Activated CD4-positive, alpha-beta T cell treated with anti-CD3 and anti-CD28 coated beads for 36 hours (primary cell): ENCODE data around the gene SRMS. TPM values are rescaled to one million over a fixed set of nuclear protein-coding genes. Genes with fewer than 3 reads are reported as not detected.
A peak's percentile ranks its signal among the peaks of the same experiment; 100 is the strongest.
"Not testable (repeated sequence)": the region's sequence is repeated elsewhere in the genome, so short reads cannot be mapped to it uniquely, and the experiment has no call there.

Experiments used
- ATAC-seq: fragments of 200-7000 bp; cut with Tn5 transposase; one replicate; pipeline ENCODE4 v1.10.0; 2021; ENCODE audit warnings: mild to moderate bottlenecking, moderate library complexity
- CTCF ChIA-PET: fragments of 350-600 bp; sonication (Branson Sonifier 250); formaldehyde crosslinking; loops from one replicate; lab custom pipeline; 2021; ENCODE audit warnings: antibody characterized with exemption; lab: Charles Lee
- POLR2A ChIA-PET: fragments of 350-600 bp; sonication (Branson Sonifier 250); formaldehyde crosslinking; loops from one replicate; lab custom pipeline; 2021; ENCODE audit warnings: antibody characterized with exemption, inconsistent platforms; lab: Charles Lee
- DNase-seq: peaks from one replicate; pipeline ENCODE4 v3.0.0-alpha.2; 2020
- H3K27ac Mint-ChIP-seq: one replicate; pipeline ENCODE4 v1.8.0; 2021; ENCODE audit warnings: mixed read lengths
- H3K27me3 Mint-ChIP-seq: one replicate; pipeline ENCODE4 v1.8.0; 2021; ENCODE audit warnings: mixed read lengths
- H3K36me3 Mint-ChIP-seq: one replicate; pipeline ENCODE4 v1.8.0; 2021; ENCODE audit warnings: low read depth, mixed read lengths
- H3K4me1 Mint-ChIP-seq: one replicate; pipeline ENCODE4 v1.8.0; 2021; ENCODE audit warnings: mixed read lengths
- H3K4me3 Mint-ChIP-seq: one replicate; pipeline ENCODE4 v1.8.0; 2021; ENCODE audit warnings: mild to moderate bottlenecking, moderate library complexity, mixed read lengths
- H3K9me3 Mint-ChIP-seq: one replicate; pipeline ENCODE4 v1.8.0; 2021; ENCODE audit warnings: low read depth, mixed read lengths
- intact Hi-C, 2 experiments: fragments of 100-400 bp; cut with DNase I in 1 of 2; cut with micrococcal nuclease in 1 of 2; formaldehyde crosslinking; loops; one replicate each; pipeline versions ENCODE4 v1.14.2 to v1.15.1; 2022 to 2024; cut with DNase I, micrococcal nuclease
- total RNA-seq, 2 experiments: library from RNA; stranded (reverse); gene quantifications; one replicate each; pipeline ENCODE4 v1.2.3, GENCODE V29; 2021

SRMS gene
- total RNA-seq, 2 experiments from 2014 or later = not detected

GRCh38 chr20:63517376-63518309 lies 29.9 kb downstream of the SRMS start:
- ChIA-PET CTCF (no interaction called here), POLR2A (no interaction called here)
- ATAC-seq (no peak), DNase-seq (no peak)
- H3K4me1 Mint-ChIP-seq = peaks cover 11% of the 10 kb centered on the region
- no peak overlapping the region for H3K4me3 Mint-ChIP-seq
- H3K27me3 Mint-ChIP-seq = peaks cover 13% of the 10 kb centered on the region
- no peak overlapping the region for H3K27ac Mint-ChIP-seq
- intact Hi-C loops = no loop called here
- peaks cover 15% of the 10 kb centered on the region for H3K36me3 Mint-ChIP-seq
- peaks cover 12% of the 10 kb centered on the region for H3K9me3 Mint-ChIP-seq

GRCh38 chr20:63514520-63514919 lies 33.0 kb downstream of the SRMS start:
- H3K4me3 Mint-ChIP-seq, H3K4me1 Mint-ChIP-seq, CTCF ChIA-PET, ATAC-seq, intact Hi-C loops, H3K36me3 Mint-ChIP-seq, H3K27ac Mint-ChIP-seq, DNase-seq: not testable (repeated sequence)
- H3K27me3 Mint-ChIP-seq = peaks cover 24% of the 10 kb centered on the region
- H3K9me3 Mint-ChIP-seq = peaks cover 12% of the 10 kb centered on the region
- POLR2A ChIA-PET = interaction anchor here (0.6 kb wide), 1 partner anchor 24 kb away, joined by 7 read pairs; no protein-coding TSS in a partner anchor

- peaks cover 12% of the 10 kb centered on the region for H3K9me3 Mint-ChIP-seq
- H3K4me1 Mint-ChIP-seq = peaks cover 1% of the 10 kb centered on the region
- CTCF ChIA-PET = no interaction called here
- DNase-seq = no peak
- H3K27ac Mint-ChIP-seq = no peak overlapping the region
- no peak for ATAC-seq
- H3K36me3 Mint-ChIP-seq = peaks cover 4% of the 10 kb centered on the region
- H3K27me3 Mint-ChIP-seq = peaks cover 29% of the 10 kb centered on the region
- POLR2A ChIA-PET = no interaction called here
- H3K4me3 Mint-ChIP-seq = no peak overlapping the region
- intact Hi-C loops = no loop called here
Measured at GRCh38 chr20:63513207-63513606, 34.3 kb downstream of the SRMS start.

- intact Hi-C loops = no loop called here
- H3K36me3 Mint-ChIP-seq = peaks cover under 1% of the 10 kb centered on the region
- DNase-seq (no peak), ATAC-seq (no peak)
- CTCF ChIA-PET = no interaction called here
- peaks cover 3% of the 10 kb centered on the region for H3K4me1 Mint-ChIP-seq
- H3K4me3 Mint-ChIP-seq = no peak overlapping the region
- H3K9me3 Mint-ChIP-seq = peaks cover 13% of the 10 kb centered on the region
- POLR2A ChIA-PET = no interaction called here
- no peak overlapping the region for H3K27ac Mint-ChIP-seq
- peaks cover 38% of the 10 kb centered on the region for H3K27me3 Mint-ChIP-seq
Measured at GRCh38 chr20:63509088-63509564, 38.4 kb downstream of the SRMS start.

GRCh38 chr20:63508072-63508768 lies 39.3 kb downstream of the SRMS start:
- peaks cover 3% of the 10 kb centered on the region for H3K4me1 Mint-ChIP-seq
- peaks cover 35% of the 10 kb centered on the region for H3K27me3 Mint-ChIP-seq
- no peak for DNase-seq
- ATAC-seq = no peak
- CTCF ChIA-PET = no interaction called here
- POLR2A ChIA-PET = no interaction called here
- intact Hi-C loops = no loop called here
- H3K4me3 Mint-ChIP-seq = peak overlapping the region; percentile 20
- H3K27ac Mint-ChIP-seq = no peak overlapping the region
- H3K9me3 Mint-ChIP-seq = peaks cover 8% of the 10 kb centered on the region
- no peaks in the 10 kb centered on the region for H3K36me3 Mint-ChIP-seq

- Mint-ChIP-seq H3K36me3 (no peaks in the 10 kb centered on the region), H3K4me3 (no peak overlapping the region), H3K27ac (no peak overlapping the region), H3K4me1 (peaks cover 3% of the 10 kb centered on the region), H3K27me3 (peaks cover 30% of the 10 kb centered on the region), H3K9me3 (peaks cover 7% of the 10 kb centered on the region)
- intact Hi-C loops = no loop called here
- ChIA-PET POLR2A (no interaction called here), CTCF (no interaction called here)
- DNase-seq (no peak), ATAC-seq (no peak)
Measured at GRCh38 chr20:63507083-63507743, 40.3 kb downstream of the SRMS start.

GRCh38 chr20:63505723-63506122 lies 41.8 kb downstream of the SRMS start:
- POLR2A ChIA-PET = no interaction called here
- intact Hi-C loops = no loop called here

GRCh38 chr20:63505281-63505680 lies 42.3 kb downstream of the SRMS start:
- no peak for DNase-seq
- Mint-ChIP-seq H3K36me3 (no peaks in the 10 kb centered on the region), H3K9me3 (peaks cover 7% of the 10 kb centered on the region), H3K4me3 (no peak overlapping the region), H3K27me3 (peaks cover 28% of the 10 kb centered on the region), H3K27ac (no peak overlapping the region), H3K4me1 (peaks cover 3% of the 10 kb centered on the region)
- intact Hi-C loops = no loop called here
- no peak for ATAC-seq
- ChIA-PET CTCF (interaction anchor here (0.5 to 0.6 kb wide), 2 partner anchors 10 to 604 kb away, joined by 3 read pairs; no protein-coding TSS in a partner anchor), POLR2A (no interaction called here)

More at GRCh38 chr20:63505723-63506122, 41.8 kb downstream of the SRMS start:
- no peak for ATAC-seq
- no peak for DNase-seq
- Mint-ChIP-seq H3K4me3 (no peak overlapping the region), H3K36me3 (no peaks in the 10 kb centered on the region), H3K4me1 (peaks cover 3% of the 10 kb centered on the region), H3K9me3 (peaks cover 7% of the 10 kb centered on the region), H3K27me3 (peaks cover 30% of the 10 kb centered on the region), H3K27ac (no peak overlapping the region)
- CTCF ChIA-PET = interaction anchor here (0.5 kb wide), 1 partner anchor 604 kb away, joined by 3 read pairs; no protein-coding TSS in a partner anchor

GRCh38 chr20:63504642-63505041 lies 42.9 kb downstream of the SRMS start:
- peaks cover 7% of the 10 kb centered on the region for H3K9me3 Mint-ChIP-seq
- no peaks in the 10 kb centered on the region for H3K36me3 Mint-ChIP-seq
- intact Hi-C loops = no loop called here
- ATAC-seq (no peak), DNase-seq (no peak)
- peaks cover 24% of the 10 kb centered on the region for H3K27me3 Mint-ChIP-seq
- ChIA-PET CTCF (interaction anchor here (0.6 kb wide), 1 partner anchor 10 kb away, joined by 3 read pairs; no protein-coding TSS in a partner anchor), POLR2A (no interaction called here)
- H3K4me1 Mint-ChIP-seq = peaks cover 3% of the 10 kb centered on the region
- H3K27ac Mint-ChIP-seq = no peak overlapping the region
- H3K4me3 Mint-ChIP-seq = no peak overlapping the region

- Mint-ChIP-seq H3K36me3 (no peaks in the 10 kb centered on the region), H3K9me3 (peaks cover 7% of the 10 kb centered on the region), H3K4me1 (peaks cover 3% of the 10 kb centered on the region), H3K27me3 (peaks cover 18% of the 10 kb centered on the region), H3K27ac (no peak overlapping the region), H3K4me3 (no peak overlapping the region)
- ChIA-PET POLR2A (no interaction called here), CTCF (interaction anchor here (1.5 kb wide), 1 partner anchor 18 kb away, joined by 4 read pairs; no protein-coding TSS in a partner anchor)
- intact Hi-C loops = no loop called here
- ATAC-seq (no peak), DNase-seq (no peak)
Measured at GRCh38 chr20:63503524-63503923, 44.0 kb downstream of the SRMS start.

- no peak overlapping the region for H3K27ac Mint-ChIP-seq
- peaks cover 7% of the 10 kb centered on the region for H3K9me3 Mint-ChIP-seq
- CTCF ChIA-PET = interaction anchor here (1.5 kb wide), 1 partner anchor 19 kb away, joined by 4 read pairs; no protein-coding TSS in a partner anchor
- H3K36me3 Mint-ChIP-seq = no peaks in the 10 kb centered on the region
- H3K4me3 Mint-ChIP-seq = no peak overlapping the region
- ATAC-seq (no peak), DNase-seq (no peak)
- POLR2A ChIA-PET = no interaction called here
- intact Hi-C loops = no loop called here
- H3K27me3 Mint-ChIP-seq = peaks cover 13% of the 10 kb centered on the region
- H3K4me1 Mint-ChIP-seq = peaks cover 3% of the 10 kb centered on the region
Measured at GRCh38 chr20:63502671-63503172, 44.8 kb downstream of the SRMS start.
